ENCODE data around the gene MOBP. TPM values are rescaled to one million over a fixed set of nuclear protein-coding genes. Genes with fewer than 3 reads are reported as not detected.

Gene MOBP
- total and polyA plus RNA-seq, 9 of the 15 experiments (the other 6 are each of a cell fraction or from before 2014, with no cell fraction given): 0.09 to 0.33 (median 0.11) TPM; not detected in 4

DNA sequence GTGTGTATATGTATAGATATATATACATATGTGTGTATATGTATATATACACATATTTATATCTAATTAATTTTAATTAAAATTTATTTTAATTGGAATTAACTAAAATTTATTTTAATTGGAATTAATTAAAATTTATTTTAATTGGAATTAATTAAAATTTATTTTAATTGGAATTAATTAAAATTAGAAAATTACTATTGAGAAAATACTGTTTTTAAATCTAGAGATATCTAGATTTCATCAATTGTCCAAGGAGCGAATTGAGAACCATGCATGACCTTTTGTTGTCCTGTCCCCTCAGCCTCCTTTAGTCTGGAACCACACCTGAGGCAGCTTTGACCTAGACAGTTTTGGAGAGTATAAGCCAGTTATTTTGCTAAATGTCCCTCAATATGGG is 1.8 kb downstream of the MOBP start:
- BruUV-seq (replicated peaks): no TSS peak
- no peak for DNase-seq (ENCODE audit: extremely low read depth in 1 of 4, low spot score in 3 of 4)
- H4K20me1 ChIP-seq (replicated peaks; ENCODE audit: control insufficient read depth, insufficient read depth, low read length): no peaks in the 10 kb centered on the region
- intact Hi-C loops (cut with micrococcal nuclease): no loop called here
- H3K4me3 ChIP-seq: no peak overlapping the region
- H3K4me1 ChIP-seq (replicated peaks in 1 of 2; ENCODE audit: control insufficient read depth in 2 of 2, insufficient read depth in 2 of 2, low read length in 2 of 2): no peaks in the 10 kb centered on the region
- ChIA-PET POLR2A (no interaction called here), CTCF (ENCODE audit: low intra/inter-chr PET ratio) (no interaction called here)
- in situ Hi-C loops (cut with MboI): no loop called here
- no peaks in the 10 kb centered on the region for H3K36me3 ChIP-seq (ENCODE audit: control insufficient read depth, insufficient read depth, low read length)
- no peak overlapping the region for H2AFZ ChIP-seq (ENCODE audit: low read depth, low read length)
- H3K27ac ChIP-seq (ENCODE audit: extremely low read depth, low read depth, low read length): no peak overlapping the region
- no peak for ATAC-seq
- no peak for FAIRE-seq
- H3K9me1 ChIP-seq (ENCODE audit: control insufficient read depth, insufficient read depth, low read length): no peaks in the 10 kb centered on the region
- 0% methylated on average over 1 of the region's 1 CpG for WGBS (ENCODE audit: insufficient coverage, low coverage, missing lambda C conversion rate)
- H3K9ac ChIP-seq (ENCODE audit: insufficient read depth in 1 of 2, low read depth in 2 of 2, low read length in 2 of 2): no peak overlapping the region
- no peak overlapping the region for H3K4me2 ChIP-seq (ENCODE audit: insufficient read depth, low read length)
- peaks cover 2 to 19% of the 10 kb centered on the region in 2 experiments; a peak in 2 of 5 replicates for H3K27me3 ChIP-seq (ENCODE audit: control insufficient read depth in 2 of 2, insufficient read depth in 2 of 2, low read length in 2 of 2)
- no peaks in the 10 kb centered on the region for H3K79me2 ChIP-seq (ENCODE audit: control insufficient read depth, insufficient read depth, low read length)
- TF ChIP-seq RBM14 (IDR thresholded peaks at IDR 0.05; ENCODE audit: borderline replicate concordance, insufficient read depth, low read depth, low read length) (no peak), ZNF717 (CRISPR knock-in tag; IDR thresholded peaks at IDR 0.05) (no peak), NELFE (IDR thresholded peaks at IDR 0.05; ENCODE audit: insufficient read depth, insufficient read length) (no peak), SRSF1 (IDR thresholded peaks at IDR 0.05; ENCODE audit: low read depth, low read length) (no peak), ZNF766 (CRISPR knock-in tag; conservative IDR thresholded peaks at IDR 0.05) (no peak)
- H3K9me3 ChIP-seq (replicated peaks; ENCODE audit: control insufficient read depth, insufficient read depth, low read depth, low read length): no peaks in the 10 kb centered on the region

DNA sequence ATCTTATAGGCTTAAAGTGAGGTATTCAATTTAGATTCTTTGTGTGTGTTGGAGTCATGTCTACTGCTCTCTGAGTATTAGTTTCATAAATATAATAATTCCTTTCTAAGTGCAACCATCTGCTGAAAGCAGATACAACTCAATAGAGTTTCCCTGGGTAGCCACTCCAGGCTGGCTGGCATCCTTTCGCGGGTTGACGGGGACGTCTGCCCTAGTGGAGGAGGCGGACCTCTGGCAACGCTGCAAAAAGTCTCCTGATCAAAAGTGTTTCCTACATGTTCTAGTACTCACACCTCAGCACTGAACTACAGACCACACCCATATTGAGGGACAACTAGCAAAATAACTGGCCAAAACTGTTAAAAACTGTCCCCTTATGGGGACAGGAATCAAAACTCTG is 2.5 kb downstream of the MOBP start:
- WGBS (ENCODE audit: insufficient coverage, low coverage, missing lambda C conversion rate): 3% methylated on average over 6 of the region's 6 CpGs
- POLR2A ChIA-PET: no interaction called here
- Histone ChIP-seq H3K4me2 (ENCODE audit: insufficient read depth, low read length) (no peak overlapping the region), H3K4me1 (replicated peaks in 1 of 2; ENCODE audit: control insufficient read depth in 2 of 2, insufficient read depth in 2 of 2, low read length in 2 of 2) (no peaks in the 10 kb centered on the region), H3K9ac (ENCODE audit: insufficient read depth in 1 of 2, low read depth in 2 of 2, low read length in 2 of 2) (no peak overlapping the region), H3K4me3 (no peak overlapping the region), H3K27me3 (ENCODE audit: control insufficient read depth in 2 of 2, insufficient read depth in 2 of 2, low read length in 2 of 2) (peaks cover 2 to 19% of the 10 kb centered on the region in 2 experiments; a peak in 2 of 5 replicates), H3K36me3 (ENCODE audit: control insufficient read depth, insufficient read depth, low read length) (no peaks in the 10 kb centered on the region), H3K27ac (ENCODE audit: extremely low read depth, low read depth, low read length) (no peak overlapping the region), H4K20me1 (replicated peaks; ENCODE audit: control insufficient read depth, insufficient read depth, low read length) (no peaks in the 10 kb centered on the region), H3K9me1 (ENCODE audit: control insufficient read depth, insufficient read depth, low read length) (no peaks in the 10 kb centered on the region), H2AFZ (ENCODE audit: low read depth, low read length) (no peak overlapping the region), H3K79me2 (ENCODE audit: control insufficient read depth, insufficient read depth, low read length) (no peaks in the 10 kb centered on the region), H3K9me3 (replicated peaks; ENCODE audit: control insufficient read depth, insufficient read depth, low read depth, low read length) (no peaks in the 10 kb centered on the region)
- intact Hi-C loops (cut with micrococcal nuclease): no loop called here
- in situ Hi-C loops (cut with MboI): no loop called here
- no peak for ATAC-seq
- BruUV-seq (replicated peaks): no TSS peak
- CTCF ChIA-PET (ENCODE audit: low intra/inter-chr PET ratio): no interaction called here
- no peak for FAIRE-seq
- DNase-seq (ENCODE audit: extremely low read depth in 1 of 4, low spot score in 3 of 4): no peak
- TF ChIP-seq KHSRP (IDR thresholded peaks at IDR 0.05): no peak
- TF ChIP-seq TEAD4 (IDR thresholded peaks at IDR 0.05; ENCODE audit: low read length): no peak
- no peak for TF ChIP-seq TEAD4 (CRISPR knock-in tag; IDR thresholded peaks at IDR 0.05; ENCODE audit: borderline replicate concordance)
- TF ChIP-seq, protein P1, sequence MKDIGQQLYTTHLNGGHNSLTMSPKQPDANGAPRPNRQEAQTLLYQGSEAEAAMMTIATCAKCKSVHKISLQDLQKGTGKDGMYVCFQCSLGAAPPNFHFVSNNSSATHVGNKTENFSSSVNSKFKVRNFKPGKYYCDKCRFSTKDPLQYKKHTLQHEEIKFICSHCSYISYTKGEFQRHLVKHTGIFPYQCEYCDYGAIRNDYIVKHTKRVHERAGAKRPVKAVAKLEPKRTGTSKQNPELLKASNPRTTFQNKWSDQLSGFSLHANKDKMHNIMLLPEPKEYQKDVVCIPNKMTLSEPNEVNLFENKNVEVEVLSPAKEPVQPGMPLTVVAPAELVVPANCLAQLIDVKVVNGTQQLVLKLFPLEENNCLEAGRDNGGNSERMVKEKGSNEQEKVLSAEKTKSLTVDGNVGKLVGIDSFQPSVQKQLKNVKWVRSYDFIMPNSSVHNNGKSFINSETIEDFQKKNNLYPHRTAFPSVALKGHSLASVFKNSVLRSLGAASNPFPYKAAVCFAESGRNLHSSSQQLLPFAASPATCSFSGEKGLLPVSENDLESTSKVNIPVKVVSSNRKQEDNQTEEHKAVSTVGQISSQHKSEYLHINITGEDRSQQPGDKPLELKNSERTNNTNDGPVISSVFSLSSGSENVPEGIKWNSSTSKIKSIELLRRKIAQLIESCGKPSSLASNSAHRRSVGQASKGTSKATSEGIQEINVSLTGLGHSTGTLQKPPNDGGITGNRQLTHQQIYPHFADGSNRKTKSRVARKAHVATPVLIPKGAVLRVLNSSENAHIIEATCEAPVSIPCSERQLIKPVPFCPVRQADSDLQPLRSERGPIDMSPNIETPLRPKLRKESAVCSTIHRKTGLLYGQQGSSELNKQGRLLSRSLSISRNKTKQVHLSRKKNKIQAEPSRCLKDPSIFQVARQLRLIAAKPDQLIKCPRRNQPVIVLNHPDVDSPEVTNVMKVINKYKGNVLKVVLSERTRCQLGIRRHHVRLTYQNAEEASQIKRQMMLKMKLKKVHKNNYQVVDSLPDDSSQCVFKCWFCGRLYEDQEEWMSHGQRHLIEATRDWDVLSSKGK (CRISPR knock-in tag; IDR thresholded peaks at IDR 0.05): no peak
- no peak for TF ChIP-seq ZKSCAN1 (IDR thresholded peaks at IDR 0.05; ENCODE audit: low read depth, low read length)
- TF ChIP-seq HNRNPK (IDR thresholded peaks at IDR 0.05; ENCODE audit: low read depth, low read length, poor library complexity, severe bottlenecking): no peak

Data from K562 (cell line).